ENCODE results near the gene UBE2F. TPM values are rescaled to one million over a fixed set of nuclear protein-coding genes. Genes with fewer than 3 reads are reported as not detected.

Gene UBE2F
- total and polyA plus RNA-seq, 9 of the 15 experiments (the other 6 are each of a cell fraction or from before 2014, with no cell fraction given): 18.1 to 88.1 (median 53.0) TPM

DNA sequence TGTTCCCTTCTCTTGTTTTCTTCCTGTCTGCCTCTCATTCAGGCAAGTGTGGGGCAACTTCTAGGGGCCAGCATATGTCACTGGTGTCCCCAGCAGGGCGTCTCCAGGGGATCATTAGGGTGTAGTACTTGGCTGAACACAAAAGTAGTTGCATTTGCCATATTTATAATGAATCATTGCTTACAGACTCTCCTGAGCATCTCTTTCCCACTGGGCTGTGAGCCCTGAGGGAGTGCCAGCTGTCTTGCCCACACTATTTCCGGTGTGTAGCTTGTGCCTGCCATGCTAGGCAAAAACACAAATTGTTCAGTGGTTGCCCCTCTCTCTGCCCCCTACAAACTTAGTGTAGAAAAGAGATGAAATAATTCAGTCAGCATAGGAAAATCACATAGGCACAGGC, 53.1 kb downstream of the UBE2F start:
- 100% methylated on average over 2 of the region's 2 CpGs for WGBS (ENCODE audit: insufficient coverage, low coverage, missing lambda C conversion rate)
- intact Hi-C loops (cut with micrococcal nuclease): loop anchor here (10.0 kb wide), 1 partner anchor 95 kb away; no protein-coding TSS in a partner anchor
- POLR2A ChIA-PET: no interaction called here

More for the DNA sequence above, 53.1 kb downstream of the UBE2F start:
- FAIRE-seq (no peak), ATAC-seq (no peak), DNase-seq (ENCODE audit: extremely low read depth in 1 of 4, low spot score in 3 of 4) (no peak)
- Histone ChIP-seq H3K9me3 (replicated peaks; ENCODE audit: control insufficient read depth, insufficient read depth, low read depth, low read length) (no peaks in the 10 kb centered on the region), H3K4me1 (replicated peaks in 1 of 2; ENCODE audit: control insufficient read depth in 2 of 2, insufficient read depth in 2 of 2, low read length in 2 of 2) (no peaks in the 10 kb centered on the region), H3K4me2 (ENCODE audit: insufficient read depth, low read length) (no peak overlapping the region), H3K36me3 (ENCODE audit: control insufficient read depth, insufficient read depth, low read length) (peaks cover 32% of the 10 kb centered on the region; the same call in 2 of the 3 replicates), H4K20me1 (replicated peaks; ENCODE audit: control insufficient read depth, insufficient read depth, low read length) (no peaks in the 10 kb centered on the region), H3K27me3 (ENCODE audit: control insufficient read depth in 2 of 2, insufficient read depth in 2 of 2, low read length in 2 of 2) (no peaks in the 10 kb centered on the region), H3K79me2 (ENCODE audit: control insufficient read depth, insufficient read depth, low read length) (no peaks in the 10 kb centered on the region; the same call in 2 of the 3 replicates), H3K9ac (ENCODE audit: insufficient read depth in 1 of 2, low read depth in 2 of 2, low read length in 2 of 2) (no peak overlapping the region), H3K4me3 (no peak overlapping the region), H3K9me1 (ENCODE audit: control insufficient read depth, insufficient read depth, low read length) (no peaks in the 10 kb centered on the region), H2AFZ (ENCODE audit: low read depth, low read length) (no peak overlapping the region), H3K27ac (ENCODE audit: extremely low read depth, low read depth, low read length) (no peak overlapping the region)
- BruUV-seq (replicated peaks): no TSS peak
- TF ChIP-seq, protein P1, sequence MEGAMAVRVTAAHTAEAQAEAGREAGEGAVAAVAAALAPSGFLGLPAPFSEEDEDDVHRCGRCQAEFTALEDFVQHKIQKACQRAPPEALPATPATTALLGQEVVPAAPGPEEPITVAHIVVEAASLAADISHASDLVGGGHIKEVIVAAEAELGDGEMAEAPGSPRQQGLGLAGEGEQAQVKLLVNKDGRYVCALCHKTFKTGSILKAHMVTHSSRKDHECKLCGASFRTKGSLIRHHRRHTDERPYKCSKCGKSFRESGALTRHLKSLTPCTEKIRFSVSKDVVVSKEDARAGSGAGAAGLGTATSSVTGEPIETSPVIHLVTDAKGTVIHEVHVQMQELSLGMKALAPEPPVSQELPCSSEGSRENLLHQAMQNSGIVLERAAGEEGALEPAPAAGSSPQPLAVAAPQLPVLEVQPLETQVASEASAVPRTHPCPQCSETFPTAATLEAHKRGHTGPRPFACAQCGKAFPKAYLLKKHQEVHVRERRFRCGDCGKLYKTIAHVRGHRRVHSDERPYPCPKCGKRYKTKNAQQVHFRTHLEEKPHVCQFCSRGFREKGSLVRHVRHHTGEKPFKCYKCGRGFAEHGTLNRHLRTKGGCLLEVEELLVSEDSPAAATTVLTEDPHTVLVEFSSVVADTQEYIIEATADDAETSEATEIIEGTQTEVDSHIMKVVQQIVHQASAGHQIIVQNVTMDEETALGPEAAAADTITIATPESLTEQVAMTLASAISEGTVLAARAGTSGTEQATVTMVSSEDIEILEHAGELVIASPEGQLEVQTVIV (CRISPR knock-in tag; IDR thresholded peaks at IDR 0.05; ENCODE audit: borderline replicate concordance): no peak
- no peak for TF ChIP-seq POLR2B (IDR thresholded peaks at IDR 0.05; ENCODE audit: low read depth, partially characterized antibody)
- TF ChIP-seq, protein P2, sequence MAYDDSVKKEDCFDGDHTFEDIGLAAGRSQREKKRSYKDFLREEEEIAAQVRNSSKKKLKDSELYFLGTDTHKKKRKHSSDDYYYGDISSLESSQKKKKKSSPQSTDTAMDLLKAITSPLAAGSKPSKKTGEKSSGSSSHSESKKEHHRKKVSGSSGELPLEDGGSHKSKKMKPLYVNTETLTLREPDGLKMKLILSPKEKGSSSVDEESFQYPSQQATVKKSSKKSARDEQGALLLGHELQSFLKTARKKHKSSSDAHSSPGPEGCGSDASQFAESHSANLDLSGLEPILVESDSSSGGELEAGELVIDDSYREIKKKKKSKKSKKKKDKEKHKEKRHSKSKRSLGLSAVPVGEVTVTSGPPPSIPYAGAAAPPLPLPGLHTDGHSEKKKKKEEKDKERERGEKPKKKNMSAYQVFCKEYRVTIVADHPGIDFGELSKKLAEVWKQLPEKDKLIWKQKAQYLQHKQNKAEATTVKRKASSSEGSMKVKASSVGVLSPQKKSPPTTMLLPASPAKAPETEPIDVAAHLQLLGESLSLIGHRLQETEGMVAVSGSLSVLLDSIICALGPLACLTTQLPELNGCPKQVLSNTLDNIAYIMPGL (CRISPR knock-in tag; IDR thresholded peaks at IDR 0.05): no peak
- TF ChIP-seq ZNF551 (CRISPR knock-in tag; IDR thresholded peaks at IDR 0.05): no peak
- no peak for TF ChIP-seq ZFX (CRISPR knock-in tag; IDR thresholded peaks at IDR 0.05)
- no peak for TF ChIP-seq HNRNPLL (IDR thresholded peaks at IDR 0.05; ENCODE audit: low read depth, low read length, poor library complexity, severe bottlenecking)
- TF ChIP-seq CREB1 (IDR thresholded peaks at IDR 0.05): no peak
- no peak for TF ChIP-seq CREB1 (CRISPR knock-in tag; IDR thresholded peaks at IDR 0.05)
- in situ Hi-C loops (cut with MboI): no loop called here
- CTCF ChIA-PET (ENCODE audit: low intra/inter-chr PET ratio): no interaction called here

Data from K562 (cell line).